GM11168 (cell line): Measurements from ENCODE around the gene CECR2.
"Not testable (repeated sequence)": the region's sequence is repeated elsewhere in the genome, so short reads cannot be mapped to it uniquely, and the experiment has no call there.

Experiments
- in situ Hi-C: fragments of 300-500 bp; cut with MboI; formaldehyde crosslinking; loops from one replicate; pipeline ENCODE4 v1.12.0; 2022; ENCODE audit warnings: low sequenced_read_pairs; ENCODE audit not compliant: unreplicated experiment

CECR2 gene

DNA sequence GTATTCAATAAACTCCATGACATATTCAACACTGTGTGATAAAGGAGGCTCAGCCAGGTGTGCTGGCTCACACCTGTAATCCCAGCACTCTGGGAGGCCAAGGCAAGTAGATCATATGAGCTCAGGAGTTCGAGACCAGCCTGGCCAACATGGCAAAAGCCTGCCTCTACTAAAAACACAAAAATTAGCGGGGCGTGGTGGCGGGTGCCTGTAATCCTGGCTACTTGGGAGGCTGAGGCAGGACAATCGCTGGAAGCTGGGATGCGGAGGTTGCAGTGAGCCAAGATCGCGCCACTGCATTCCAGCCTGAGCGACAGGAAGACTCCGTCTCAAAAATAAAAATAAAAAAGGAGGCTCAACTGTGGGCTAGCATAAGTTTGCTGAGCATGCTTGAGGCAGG, 189.9 kb downstream of the CECR2 start:
- in situ Hi-C loops = no loop called here

GRCh38 chr22:17562906-17563870, 193.9 kb downstream of the CECR2 start, which contains the start of gene SLC25A18:
SLC25A18 (plus strand) TSS chr22:17563498; CDS start chr22:17579945, 16,447 bp downstream.
- in situ Hi-C loops = no loop called here

- in situ Hi-C loops = no loop called here
Measured at GRCh38 chr22:17563936-17564391, 194.7 kb downstream of the CECR2 start.

- in situ Hi-C loops = not testable (repeated sequence)
Measured at GRCh38 chr22:17566016-17566687, 196.9 kb downstream of the CECR2 start.

GRCh38 chr22:17566776-17567175, 197.5 kb downstream of the CECR2 start:
- in situ Hi-C loops = no loop called here

GRCh38 chr22:17569971-17570511, 200.8 kb downstream of the CECR2 start:
- in situ Hi-C loops = no loop called here

DNA sequence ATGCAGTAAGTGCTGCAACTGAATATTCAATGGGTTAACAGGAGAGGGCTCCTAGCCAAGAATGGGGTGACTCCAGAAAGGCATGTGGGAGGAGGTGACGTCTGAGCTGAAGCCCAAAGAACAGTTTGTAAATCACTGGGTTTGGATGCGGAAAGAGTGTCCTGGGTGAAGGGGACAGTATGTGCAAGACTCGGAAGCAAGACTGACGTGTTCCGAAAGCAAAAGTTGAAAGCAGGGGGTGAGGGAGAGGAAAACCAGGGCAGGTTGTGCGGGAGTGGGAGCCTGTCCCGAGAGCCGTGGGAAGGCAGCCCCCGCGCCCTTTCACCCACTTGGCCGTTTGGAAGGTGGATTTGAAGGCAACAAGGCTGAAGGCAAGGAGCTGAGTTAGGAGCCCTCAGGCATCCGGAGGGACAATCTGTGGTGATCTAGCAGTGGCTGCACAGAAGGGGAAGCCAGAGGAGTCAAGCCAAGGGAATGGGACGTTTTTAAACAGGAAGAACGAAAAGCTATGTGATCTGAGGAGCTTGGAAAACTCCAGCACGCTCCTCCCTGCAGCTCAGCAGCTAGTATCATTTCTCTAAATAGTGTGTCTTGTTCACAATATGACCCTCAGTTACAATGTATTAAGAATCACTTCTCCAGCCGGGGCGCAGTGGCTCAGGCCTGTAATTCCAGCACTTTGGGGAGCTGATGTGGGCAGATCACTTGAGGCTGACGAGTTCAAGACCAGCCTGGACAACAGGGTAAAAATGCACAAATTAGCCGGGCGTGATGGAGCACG, 201.8 kb downstream of the CECR2 start:
- in situ Hi-C loops = no loop called here

DNA sequence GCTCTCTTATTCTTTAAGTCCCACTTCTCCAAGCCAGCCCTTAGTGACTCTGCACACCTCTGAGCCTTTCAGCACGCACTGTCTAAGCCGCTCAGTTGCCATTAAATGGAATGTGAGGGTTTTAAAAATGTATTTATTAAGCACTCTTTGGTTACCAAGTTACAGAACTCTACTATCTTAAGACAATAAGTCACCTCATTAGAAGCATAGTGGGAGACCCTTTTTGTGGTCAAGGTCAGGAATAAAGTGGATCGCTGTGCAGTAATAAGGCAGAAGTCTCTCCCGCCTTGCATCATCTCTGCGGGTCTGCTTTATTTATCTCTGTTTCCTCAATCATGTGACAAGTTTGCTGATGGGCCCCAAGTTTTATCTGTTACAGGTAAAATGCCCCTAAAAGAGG, 205.9 kb downstream of the CECR2 start:
- in situ Hi-C loops = no loop called here

- in situ Hi-C loops = no loop called here
Measured at GRCh38 chr22:17575681-17576080, 206.4 kb downstream of the CECR2 start.

GRCh38 chr22:17576470-17576869, 207.2 kb downstream of the CECR2 start:
- in situ Hi-C loops = no loop called here

- in situ Hi-C loops = no loop called here
Measured at GRCh38 chr22:17578136-17578754, 209.0 kb downstream of the CECR2 start.

- in situ Hi-C loops = no loop called here
Measured at GRCh38 chr22:17579535-17579981, 210.3 kb downstream of the CECR2 start.

DNA sequence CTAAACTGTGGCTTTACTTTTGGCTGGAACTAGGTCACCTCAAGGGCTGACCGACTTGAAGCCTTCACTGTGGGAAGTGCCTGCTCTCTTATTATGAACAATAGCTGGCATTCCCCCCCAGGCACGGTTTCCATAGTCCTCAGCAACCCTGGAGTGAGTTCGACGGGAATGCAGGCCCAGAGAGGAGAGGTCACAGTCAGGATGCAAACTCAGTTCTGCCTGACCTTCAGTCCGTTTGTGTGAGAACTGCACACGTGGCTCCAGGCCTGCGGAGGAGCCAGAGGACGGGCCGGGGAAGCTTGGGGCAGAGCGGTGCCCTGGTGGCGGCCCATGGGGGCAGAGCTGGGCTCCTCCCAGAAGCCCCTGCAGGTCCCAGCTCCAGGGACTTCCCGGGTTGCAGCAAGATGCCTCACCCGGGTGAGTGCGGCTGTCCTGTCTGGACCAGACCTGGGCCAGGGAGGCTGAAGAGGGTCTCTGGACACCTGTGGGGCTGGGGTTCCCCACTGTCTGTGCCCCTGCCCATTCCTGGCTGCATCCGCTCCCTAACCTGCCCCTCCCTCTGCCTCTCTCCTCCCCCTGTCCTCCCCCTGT, 211.3 kb downstream of the CECR2 start:
- in situ Hi-C loops = no loop called here

DNA sequence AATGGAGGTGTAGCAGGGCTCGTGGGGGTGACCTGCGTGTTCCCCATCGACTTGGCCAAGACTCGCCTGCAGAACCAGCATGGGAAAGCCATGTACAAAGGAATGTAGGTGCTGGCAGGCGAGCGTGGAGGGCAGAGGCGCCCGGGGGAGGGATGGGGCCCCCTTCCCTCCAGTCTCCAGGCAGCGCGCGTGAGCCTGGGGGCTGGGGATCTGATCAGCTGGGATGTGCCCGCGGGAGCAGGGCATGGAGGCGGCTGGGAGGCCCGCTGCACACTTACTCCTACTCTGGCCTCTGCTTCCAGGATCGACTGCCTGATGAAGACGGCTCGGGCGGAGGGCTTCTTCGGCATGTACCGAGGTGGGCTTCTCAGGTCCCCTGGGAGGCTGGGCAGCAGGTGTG, 211.8 kb downstream of the CECR2 start:
- in situ Hi-C loops = no loop called here

GRCh38 chr22:17581631-17582030, 212.4 kb downstream of the CECR2 start:
- in situ Hi-C loops = no loop called here

DNA sequence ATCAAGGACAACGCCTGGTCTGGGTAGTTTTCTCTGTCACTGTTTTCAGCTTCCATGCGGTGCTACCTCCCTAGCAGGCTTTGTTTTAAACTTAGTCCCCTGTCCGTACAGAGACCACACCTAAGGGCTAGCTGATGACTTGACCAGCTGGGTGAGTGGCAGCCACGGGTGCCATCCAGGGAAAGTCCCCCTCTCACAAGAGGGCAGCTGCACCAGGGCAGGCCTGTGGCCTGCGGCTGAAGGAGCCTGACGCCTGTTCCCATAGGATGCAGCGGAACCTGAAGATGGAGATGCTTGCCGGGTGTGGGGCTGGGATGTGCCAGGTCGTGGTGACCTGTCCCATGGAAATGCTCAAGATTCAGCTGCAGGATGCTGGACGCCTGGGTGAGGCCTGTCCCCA, 213.9 kb downstream of the CECR2 start:
- in situ Hi-C loops = no loop called here

- in situ Hi-C loops = no loop called here
Measured at GRCh38 chr22:17586831-17587440, 217.7 kb downstream of the CECR2 start.

- in situ Hi-C loops = no loop called here
Measured at GRCh38 chr22:17587629-17588028, 218.4 kb downstream of the CECR2 start.

DNA sequence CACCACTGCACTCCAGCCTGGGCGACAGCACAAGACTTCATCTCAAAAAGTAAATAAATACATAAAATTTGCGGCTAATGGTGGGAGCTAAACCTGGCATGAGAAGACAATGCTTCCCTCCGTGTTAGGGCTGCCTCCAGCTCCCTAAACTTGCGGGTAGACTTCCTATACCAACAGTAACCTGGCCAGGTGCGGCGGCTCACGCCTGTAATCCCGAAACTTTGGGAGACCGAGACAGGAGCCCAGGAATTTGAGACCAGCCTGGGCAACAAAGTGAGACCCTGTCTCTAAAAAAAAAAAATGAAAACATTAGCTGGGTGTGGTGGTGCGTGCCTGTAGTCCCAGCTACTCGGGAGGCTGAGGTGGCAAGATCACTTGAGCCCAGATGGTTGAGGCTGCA, 219.3 kb downstream of the CECR2 start:
- in situ Hi-C loops = no loop called here
